K562 (cell line): ENCODE data around the gene USP14. TPM values are rescaled to one million over a fixed set of nuclear protein-coding genes. Genes with fewer than 3 reads are reported as not detected.

Experiments used
- ARID4B ChIP-seq: sonication (generic); formaldehyde crosslinking; IDR thresholded peaks from 2 replicates; pipeline ENCODE4 v1.8.0; 2022; ENCODE audit warnings: mild to moderate bottlenecking, missing genetic modification reagents
- CCAR2 ChIP-seq: fragments of 200-400 bp; formaldehyde crosslinking; IDR thresholded peaks from 2 replicates; pipeline ENCODE4 v1.6.1; 2017; ENCODE audit warnings: mild to moderate bottlenecking, low read depth, low read length
- SMAD4 ChIP-seq: fragments of 250-450 bp; sonication (Bioruptor Pico); conservative IDR thresholded peaks from 2 replicates; pipeline ENCODE4 v1.8.0; 2021; ENCODE audit warnings: inconsistent platforms, mild to moderate bottlenecking, moderate library complexity
- ZNF407 ChIP-seq: fragments of 450-650 bp; IDR thresholded peaks from 2 replicates; pipeline ENCODE4 v1.6.1; 2016; ENCODE audit warnings: low read depth
- polyA plus RNA-seq, 8 experiments: library from polyadenylated mRNA; depleted of rRNA in 4 of 8; stranded (reverse) in 5 of 8; unstranded in 3 of 8; fragments of >200 nt; fragmentation: Nextera tagmentation in 2 of 8; fragmentation: Illumina TruSeq in 1 of 8; extraction: Ambion mirVana in 2 of 8; extraction: Trizol in 1 of 8; gene quantifications; 2 replicates each; pipeline versions ENCODE4 v1.2.1 to v1.2.3, GENCODE V29; 2011 to 2014; ENCODE audit warnings: inconsistent platforms in 1 of 8, missing spikeins in 1 of 8
- total RNA-seq, 7 experiments: library from RNA; depleted of rRNA in 6 of 7; stranded (reverse); fragments of >200 nt in 6 of 7; fragmentation: Illumina TruSeq in 2 of 7; extraction: Trizol in 2 of 7; gene quantifications; 2 replicates each; pipeline versions ENCODE4 v1.2.1 to v1.2.3, GENCODE V29; 2011 to 2021; ENCODE audit warnings: low replicate concordance in 1 of 7

USP14 gene
- total and polyA plus RNA-seq, 9 of the 15 experiments (the other 6 are each of a cell fraction or from before 2014, with no cell fraction given): 18.7 to 129 (median 40.3) TPM

- no peak for TF ChIP-seq ZNF407
- TF ChIP-seq ARID4B (CRISPR knock-in tag): peak; percentile 98
- no peak for TF ChIP-seq CCAR2
- peak; percentile 83 for TF ChIP-seq SMAD4 (CRISPR knock-in tag)
Observed at GRCh38 chr18:158128-159036, at the start of gene USP14 (continued).
